AG08395 (cell line): ENCODE measurements around the gene H6PD.

ENCODE experiments used
- DNase-seq: peaks from one replicate; pipeline ENCODE4 v3.0.0; 2012; ENCODE audit warnings: mixed read lengths, low spot score

H6PD gene

DNA sequence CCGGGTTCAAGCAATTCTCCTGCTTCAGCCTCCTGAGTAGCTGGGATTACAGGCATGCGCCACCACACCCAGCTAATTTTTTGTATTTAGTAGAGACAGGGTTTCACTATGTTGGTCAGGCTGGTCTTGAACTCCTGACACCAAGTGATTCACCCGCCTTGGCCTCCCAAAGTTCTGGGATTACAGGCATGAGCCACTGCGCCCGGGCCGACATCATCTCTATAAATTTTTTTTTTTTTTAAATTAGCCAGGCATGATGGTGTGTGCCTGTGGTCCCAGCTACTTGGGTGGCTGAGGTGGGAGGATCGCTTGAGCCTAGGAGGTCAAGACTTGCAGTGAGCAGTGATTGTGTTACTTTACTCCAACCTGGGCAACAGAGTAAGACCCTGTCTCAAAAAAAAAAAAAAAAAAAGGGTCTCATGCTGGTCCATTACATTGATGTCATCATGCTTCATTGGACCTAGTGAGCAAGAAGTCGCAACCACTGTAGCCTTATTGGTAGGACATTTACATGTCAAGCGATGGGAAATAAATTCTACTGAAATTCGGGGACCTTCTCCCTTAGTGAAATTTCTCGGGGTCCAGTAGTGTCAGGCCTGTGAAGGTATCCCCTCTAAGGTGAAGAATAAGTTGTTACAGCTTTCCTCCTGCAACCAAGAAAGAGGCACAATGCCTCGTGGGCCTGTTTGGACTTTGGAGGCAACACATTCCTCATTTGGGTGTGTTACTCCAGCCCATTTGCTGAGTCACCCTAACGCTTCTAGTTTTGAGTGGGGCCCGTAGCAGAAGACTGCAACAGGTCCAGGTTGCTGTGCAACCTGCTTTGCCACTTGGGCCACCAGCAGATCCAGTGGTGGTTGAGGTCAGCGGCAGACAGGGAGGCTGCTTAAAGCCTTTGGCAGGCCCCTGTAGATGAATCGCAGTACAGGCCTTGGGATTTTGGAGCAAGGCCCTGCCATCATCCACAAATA lies 65.3 kb downstream of the H6PD start:
- peak; percentile 38 for DNase-seq

DNA sequence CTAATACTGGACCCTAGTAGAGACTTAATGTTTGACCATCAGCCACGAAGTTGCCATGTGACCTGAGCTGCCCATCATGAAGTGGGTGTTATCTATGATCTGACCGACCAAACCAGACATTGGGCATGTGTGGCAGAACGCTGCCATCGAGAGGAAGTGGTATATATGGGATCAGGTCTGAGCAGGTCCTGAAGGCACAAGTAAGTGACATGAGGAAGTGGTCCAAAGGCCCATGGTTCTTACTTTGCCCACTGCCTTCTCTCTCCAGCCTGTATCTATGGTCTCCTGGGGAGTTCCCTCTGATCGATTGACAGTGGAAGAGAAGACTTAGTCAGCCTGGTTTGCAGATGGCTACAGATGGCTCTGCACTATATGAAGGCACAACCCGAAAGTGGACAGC lies 66.0 kb downstream of the H6PD start:
- DNase-seq, result no peak

DNA sequence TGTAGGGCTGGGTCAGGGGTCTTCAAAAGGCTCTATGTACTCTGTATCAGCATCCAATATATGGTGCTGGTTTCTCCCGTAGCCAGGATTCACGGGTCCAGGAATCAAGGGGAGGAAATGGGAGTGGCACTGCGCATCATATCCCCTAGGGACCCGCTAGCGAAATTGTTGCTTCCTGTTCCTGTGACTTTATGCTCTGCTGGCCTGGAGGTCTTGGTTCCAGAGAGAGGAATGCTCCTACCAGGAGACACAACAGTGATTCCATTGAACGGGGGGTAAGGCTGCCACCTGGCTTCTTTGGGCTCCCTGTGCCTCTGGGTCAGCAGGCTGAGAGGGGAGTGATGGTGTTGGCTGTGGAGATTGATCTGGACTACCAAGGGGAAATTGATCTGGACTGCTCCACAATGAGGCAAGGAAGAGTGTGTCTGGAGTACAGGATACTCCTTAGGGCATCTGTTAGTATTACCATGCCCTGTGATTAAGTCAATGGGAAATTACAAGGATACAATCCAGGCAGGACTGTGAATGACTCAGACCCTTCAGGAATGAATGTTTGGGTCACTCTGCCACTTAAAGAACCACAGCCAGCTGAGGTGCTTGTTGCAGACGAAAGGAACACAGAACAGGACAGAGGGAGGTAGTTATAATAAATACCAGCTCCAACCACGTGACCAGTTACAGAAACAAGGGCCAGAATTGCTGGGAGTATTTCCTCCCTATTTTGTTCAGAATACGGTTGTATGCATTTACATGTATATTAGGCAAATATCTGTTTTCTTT lies 68.4 kb downstream of the H6PD start:
- peak; percentile 90 for DNase-seq

DNA sequence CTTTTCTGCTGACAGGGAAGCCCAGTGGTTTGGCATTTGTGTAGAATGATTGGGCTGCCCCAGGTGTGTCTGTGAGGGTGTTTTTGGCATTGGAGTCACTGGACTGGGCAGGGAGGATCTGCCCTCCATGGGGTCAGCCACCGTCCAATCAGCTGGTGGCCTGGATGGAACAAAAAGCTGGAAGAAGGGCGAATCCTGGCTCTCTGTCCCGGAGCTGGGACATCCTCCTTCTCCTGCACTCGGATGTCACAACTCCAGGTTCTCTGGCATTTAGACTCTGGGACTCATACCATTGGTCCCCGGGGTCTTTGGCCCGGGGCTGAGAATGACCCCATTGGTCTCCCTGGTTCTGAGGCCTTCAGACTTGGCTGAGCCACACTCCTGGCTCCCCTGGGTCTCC lies 69.3 kb downstream of the H6PD start:
- no peak for DNase-seq

DNA sequence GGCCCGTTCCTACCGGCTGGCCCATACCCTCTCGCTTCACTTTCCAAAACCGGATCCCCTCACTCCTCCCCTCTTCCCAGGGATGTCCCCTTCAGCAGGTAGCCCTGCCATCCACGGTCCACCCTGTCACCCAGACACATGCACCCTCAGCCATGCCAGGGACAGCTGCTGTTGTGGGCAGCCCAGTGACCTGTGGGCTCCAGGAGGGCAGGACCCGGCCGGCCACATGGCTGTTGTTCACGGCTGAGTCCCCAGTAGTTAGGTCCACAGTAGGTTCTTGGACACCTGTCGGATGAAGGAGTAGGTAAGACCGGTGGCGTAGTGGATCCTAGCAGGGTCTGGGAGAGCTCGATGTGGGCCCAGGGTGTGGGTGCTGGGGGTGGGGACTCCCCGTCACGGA lies 70.6 kb downstream of the H6PD start:
- DNase-seq, result no peak

DNA sequence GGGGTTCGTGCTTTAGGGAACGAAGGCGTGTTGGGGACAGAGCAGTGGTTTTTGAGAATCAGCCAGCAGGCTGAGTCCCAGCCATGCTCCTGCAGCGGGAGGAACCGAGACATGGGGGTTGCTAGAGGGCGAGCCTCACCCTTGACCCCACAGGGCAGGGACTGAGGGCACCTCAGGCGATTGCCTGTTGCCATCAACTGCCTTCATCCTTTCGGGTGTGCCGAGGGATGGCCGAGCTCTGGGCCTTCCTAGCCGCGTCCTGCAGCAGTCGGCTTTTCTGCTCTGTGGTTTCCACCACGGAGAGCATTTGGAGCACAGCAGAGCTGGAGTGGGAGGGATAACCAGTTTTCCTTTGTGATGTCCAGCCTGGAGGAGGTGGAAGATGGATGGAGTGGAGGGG lies 71.4 kb downstream of the H6PD start:
- DNase-seq, result no peak

DNA sequence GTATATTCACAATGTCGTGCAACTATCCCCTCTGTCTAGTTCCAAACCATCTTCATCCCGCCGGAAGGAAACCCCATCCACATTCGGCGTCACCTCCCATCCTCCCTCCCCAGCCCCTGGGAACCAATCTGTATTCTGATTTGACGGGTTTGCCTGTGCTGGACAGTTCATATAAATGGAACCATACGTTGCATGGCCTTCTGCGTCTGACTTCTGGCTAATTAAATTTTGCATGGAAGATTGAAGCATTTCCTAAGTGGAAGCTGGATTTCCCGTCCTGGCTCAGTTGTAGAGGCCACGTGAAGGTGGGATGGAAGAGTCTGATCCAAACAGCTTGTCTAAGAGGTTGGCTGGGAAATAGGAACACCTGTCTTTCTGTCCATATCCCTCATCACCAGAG lies 72.7 kb downstream of the H6PD start:
- DNase-seq, result no peak

DNA sequence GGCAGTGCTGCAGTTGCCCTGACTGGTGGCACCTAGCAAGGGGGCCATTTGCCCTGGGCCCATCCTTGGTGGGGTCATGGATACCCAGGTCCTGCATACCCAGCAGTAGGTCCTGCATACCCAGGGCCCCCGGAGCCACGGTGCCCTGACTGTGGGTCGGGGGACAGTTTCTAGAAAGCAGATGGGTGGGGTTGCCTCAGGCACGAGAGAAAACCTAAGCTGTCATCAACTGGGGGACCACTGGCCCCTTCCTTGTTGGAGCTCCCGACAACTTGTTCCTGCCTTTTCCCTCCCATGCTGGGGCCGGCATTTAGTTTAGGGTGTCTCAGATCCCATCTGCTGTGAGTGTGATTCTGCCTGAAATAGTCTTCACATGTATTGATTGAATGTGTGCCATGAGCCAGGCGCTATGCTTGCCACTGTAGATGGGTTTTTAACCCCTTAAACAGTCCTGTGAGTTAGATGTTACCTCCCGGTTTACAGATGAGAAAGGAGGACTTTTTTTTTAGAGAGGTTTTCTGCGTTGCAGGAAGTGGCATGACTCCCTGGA lies 73.7 kb downstream of the H6PD start:
- DNase-seq, result no peak

DNA sequence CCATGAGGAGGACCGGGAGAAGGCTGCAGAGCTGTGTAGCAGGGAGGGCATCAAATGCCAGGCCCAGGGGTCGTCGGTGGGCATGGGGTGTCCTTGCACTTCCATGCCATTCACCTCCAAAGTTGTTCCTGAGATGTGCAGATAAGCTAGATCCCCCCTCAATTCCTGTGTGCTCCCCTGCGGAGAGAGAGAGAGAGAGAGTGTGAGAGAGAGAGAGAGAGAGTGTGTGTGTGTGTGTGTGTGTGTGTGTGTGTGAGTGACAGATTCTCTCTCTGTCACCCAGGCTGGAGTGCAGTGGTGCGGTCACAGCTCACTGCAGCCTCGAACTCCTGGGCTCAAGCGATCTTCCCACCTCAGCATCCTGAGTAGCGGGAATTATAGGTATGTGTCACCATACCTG lies 74.5 kb downstream of the H6PD start:
- no peak for DNase-seq

DNA sequence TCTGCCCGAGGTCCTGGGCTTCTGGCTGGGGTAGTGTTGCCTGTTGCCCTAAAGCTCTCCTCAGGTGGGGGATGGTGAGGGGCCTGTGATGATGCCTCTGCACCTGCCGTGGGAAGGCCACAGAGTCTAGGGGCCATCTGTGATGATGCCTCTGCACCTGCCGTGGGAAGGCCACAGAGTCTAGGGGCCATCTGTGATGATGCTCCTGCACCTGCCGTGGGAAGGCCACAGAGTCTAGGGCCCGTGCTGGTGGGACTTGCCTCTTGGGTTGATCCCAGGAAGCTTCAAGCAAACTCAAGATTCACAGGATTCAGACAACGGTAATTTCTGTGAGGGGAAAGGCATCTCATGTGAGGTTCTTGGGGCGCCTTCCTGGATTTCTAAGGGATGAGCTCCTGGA lies 75.4 kb downstream of the H6PD start:
- no peak for DNase-seq

DNA sequence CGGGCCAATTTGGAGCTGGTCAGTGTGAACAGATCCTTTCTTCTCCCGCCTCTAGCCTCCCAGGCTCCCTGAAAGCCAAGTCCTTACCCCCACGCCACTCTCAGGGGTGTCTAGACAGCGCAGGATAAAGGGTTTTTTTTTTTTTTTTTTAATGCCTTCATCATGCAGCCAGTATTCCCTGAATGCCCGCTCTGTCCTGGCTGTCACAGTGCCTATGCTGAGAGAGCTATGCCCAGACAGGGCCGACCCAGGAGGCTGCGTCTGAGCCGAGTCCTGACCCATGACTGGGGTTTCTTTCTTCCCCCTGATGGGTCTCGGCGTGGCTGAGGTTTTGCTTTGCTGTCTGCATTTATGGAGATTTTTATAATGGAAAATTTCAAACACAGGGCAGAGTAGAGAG lies 76.5 kb downstream of the H6PD start:
- no peak for DNase-seq

DNA sequence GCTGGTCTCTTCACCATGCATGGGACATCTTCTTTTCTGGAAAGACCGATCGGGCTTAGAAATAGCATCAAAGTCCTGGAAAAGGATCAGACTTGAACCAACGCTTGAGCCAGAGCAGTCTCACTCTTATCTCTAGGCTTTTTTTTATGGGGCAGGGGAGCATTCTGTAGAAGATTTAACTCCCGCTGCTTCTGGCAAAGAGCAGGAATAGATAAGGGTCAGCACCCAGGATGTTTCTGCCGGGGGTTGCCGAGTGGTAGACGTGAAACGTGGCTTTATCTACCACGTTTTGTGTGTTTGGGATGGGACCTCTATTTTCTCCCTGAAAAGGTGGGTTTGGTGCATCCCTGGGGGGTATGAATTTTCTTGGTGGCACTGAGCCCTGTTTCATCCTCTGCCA lies 76.9 kb downstream of the H6PD start:
- DNase-seq, result no peak

DNA sequence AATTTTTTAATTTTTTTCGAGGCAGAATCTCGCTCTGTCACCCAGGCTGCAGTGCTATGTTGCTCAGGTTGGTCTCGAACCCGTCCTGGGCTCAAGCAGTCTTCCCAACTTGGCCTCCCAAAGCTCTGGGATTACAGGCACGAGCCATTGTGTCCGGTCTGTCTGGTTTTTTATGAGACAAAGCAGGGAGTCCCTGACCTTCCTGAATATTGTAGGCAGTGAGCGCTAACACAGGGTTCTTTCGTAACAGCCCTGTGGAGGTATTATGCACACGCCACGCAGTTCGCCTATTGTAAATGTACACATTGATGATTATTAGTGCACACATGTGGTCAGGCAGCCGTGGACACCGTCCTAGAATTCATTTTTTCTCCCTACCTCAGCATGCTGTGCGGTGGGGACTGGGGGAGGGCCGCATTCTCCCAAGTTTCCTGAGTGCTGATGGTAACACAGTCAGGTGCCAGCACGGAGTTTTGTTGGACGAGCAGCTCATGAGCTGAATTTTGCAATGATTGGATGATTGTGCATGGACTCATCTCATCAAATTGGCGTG lies 77.7 kb downstream of the H6PD start:
- no peak for DNase-seq

DNA sequence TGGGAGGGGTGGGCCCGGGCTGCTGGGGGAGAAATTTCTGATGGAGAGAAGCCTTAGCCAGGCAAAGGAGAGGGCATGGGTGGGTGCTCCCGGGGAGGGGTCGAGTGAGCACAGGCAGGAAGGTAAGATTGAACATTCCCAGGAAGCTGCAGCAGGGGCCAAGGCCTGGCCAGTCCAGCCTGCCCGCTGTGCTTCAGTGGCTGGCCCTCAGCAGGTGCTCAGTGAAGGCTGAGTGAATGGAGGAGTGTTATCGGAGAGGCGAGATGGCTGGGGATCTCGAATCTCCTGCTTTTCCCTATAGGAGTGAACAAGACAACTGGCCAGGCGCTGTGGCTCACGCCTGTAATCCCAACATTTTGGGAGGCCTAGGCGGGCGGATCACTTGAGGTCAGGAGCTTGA lies 79.0 kb downstream of the H6PD start:
- no peak for DNase-seq

DNA sequence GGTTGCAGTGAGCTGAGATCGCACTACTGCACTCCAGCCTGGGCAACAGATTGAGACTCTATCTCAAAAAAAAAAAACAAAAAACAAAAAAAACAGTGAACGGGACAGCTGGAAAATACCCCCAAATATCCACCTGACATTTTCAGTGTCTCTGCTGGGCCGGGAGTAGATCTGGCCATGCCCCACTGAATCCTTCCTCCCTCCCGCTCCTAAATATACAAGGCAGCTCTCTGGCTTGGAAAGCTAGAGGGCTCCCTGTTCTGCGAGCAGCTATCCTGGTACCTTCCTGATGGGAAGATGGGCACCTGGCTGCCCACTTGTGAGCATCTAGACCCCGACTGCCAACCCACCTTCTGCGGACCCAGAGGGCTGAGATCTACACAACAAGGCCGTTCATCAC lies 79.5 kb downstream of the H6PD start:
- no peak for DNase-seq

DNA sequence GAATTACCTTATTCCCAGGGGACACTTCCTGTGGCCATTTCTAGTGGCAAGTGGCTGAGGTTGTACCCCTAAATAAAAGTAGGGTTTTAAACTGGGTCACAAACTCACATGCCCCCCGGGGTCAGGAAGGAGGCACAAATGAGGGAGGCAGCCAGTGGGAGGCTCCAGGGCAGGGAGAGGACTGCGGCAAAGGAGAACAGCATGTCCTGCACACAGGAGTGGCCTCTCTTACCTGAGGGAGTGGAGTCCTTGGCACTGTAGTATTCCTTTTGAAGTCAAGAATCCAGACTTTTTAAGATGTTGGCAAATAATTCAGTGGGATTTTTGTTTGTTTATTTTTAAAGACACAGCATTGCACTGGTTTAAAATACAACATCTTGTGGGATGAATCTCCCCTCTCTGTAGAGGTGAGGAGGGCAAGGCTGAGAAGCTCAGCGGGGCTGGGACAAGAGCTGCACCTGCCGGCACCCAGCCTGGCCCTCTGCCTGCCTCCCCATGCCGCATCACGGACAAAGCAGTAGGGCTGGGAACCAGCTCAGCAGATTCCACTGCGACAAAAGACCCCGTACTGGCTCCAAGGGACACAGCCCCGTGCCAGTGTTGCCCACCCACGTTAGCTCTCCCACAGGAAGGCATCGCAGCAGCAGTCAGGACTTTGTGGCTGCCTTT lies 80.3 kb downstream of the H6PD start:
- DNase-seq, result no peak

DNA sequence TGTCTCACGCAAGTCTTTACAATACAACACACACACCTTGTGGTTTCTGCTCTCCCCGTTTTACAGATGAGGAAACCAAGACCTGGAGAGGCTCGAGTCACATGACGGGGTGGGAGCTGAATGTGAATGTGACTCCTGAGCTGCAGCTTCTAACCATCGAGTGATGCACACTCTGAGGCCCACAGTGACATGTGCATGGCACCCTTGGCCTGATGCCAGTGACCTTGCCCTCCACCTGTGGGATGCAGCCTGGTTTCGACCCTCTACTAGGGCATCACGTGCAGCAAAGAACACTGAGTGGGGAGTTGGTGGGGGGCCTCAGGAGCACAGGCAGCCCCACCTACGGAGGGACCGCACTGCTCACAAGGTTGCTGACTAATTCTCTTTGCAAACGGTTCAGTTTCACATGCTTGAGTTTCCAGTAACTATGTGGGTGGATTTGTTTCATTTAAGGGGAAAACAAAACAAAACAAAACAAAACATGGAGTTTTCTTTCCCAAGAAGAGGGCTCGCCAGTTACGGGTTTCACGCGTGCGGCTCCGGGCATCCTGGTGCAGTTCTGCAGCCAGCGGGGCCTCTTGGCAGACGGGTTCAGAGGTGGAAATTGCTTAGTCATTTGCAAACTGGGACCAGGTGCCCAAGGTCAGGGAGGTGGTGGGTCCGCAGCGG lies 81.0 kb downstream of the H6PD start:
- DNase-seq, result peak; percentile 55

DNA sequence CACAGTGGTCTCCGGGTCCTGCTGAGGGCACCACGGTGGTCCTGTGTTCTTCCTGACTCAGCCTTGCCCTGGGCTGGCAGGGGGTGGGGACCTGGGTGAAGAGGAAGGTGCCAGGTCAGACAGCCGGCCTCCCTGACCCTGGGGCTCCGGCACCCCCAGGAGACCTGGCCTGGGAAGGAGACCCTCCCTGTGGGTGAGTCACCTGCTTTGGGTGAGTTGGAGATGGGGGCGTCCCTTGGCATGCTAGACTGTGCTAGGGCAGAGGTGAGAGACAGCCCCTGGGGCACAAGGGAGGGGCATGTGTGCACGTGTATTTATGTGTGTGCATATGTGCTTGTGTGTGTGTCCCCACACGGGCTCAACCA lies 81.5 kb downstream of the H6PD start:
- DNase-seq, result no peak

DNA sequence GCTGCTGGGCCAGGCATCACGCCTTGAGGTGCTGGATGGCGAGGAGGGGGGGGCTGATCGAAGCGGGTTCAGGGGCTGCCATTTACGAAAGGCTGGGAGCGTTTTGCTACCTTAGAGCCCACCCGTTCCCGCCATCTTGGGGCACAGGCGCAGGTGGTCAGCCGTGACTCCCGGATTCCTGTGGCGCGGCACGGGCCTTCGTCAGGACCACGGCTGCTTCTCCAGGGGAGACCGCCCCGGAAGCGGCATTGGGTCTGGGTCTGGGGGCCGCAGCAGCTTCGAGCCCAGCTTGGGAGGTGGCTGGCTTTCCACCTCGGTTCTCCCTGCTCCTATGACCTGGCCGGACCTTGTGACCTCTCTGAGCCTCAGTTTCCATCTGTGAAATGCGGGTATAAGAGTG lies 81.9 kb downstream of the H6PD start:
- no peak for DNase-seq

DNA sequence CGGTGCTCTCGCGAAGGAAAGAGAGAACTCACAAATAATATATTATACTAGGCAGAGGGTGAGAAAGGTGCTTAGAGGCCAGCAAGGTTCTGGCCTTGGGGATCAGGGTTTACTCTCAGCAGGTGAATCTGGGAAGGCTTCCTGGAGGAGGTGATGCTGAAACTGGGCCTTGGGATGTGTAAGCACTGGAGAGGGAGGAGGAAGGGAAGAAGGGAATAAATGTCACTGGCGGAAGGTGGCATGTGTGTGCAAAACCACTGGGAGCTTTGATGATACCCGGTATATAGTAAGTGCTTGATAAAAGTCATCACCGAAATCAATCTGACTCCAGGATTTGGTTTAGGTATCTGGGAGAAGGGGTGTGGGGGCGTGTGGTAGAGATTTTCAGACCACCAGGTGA lies 82.5 kb downstream of the H6PD start:
- no peak for DNase-seq

DNA sequence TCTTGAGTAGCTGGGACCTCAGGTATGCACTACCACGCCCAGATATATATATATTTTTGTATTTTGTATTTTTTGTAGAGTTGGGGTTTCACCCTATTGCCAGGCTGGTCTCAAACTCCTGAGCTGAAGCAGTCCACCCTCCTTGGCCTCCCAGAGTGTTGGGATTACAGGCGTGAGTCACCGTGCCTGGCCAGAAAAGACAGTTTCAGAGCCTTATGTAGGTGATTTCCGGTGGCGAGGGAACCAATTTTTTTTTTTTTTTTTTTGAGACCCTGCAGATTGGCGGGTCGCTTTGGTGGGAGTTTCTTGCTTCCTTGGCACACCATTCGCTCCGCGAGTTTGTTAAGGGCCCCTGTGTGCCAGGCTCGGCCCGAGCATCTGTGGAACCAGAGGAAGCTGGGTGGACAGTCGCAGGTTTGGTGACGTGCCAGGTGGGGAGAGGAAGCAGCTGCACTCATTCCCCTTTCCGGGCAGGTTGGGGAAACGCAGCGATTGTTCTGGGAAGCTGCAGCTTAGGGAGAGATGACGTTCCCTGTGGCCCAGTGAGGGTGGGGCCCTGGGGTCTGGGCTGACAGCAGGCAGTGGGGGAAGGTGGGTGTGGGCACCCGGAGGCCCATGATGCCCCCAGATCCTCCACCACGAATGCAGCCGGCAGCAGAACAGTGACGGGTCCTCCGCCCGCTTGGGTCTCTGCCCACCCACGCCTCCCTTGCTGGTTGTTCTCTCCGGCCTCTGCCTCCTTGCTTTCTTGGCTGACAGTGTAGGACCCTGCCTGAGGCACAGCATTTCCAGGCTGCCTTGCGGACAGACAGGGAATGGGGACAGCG lies 83.2 kb downstream of the H6PD start:
- DNase-seq, result no peak
